ENCODE results near the gene NDFIP2. TPM values are rescaled to one million over a fixed set of nuclear protein-coding genes. Genes with fewer than 3 reads are reported as not detected.

The NDFIP2 gene
- total and polyA plus RNA-seq, 12 donors: 5.2 to 62.1 (median 38.9) TPM

DNA sequence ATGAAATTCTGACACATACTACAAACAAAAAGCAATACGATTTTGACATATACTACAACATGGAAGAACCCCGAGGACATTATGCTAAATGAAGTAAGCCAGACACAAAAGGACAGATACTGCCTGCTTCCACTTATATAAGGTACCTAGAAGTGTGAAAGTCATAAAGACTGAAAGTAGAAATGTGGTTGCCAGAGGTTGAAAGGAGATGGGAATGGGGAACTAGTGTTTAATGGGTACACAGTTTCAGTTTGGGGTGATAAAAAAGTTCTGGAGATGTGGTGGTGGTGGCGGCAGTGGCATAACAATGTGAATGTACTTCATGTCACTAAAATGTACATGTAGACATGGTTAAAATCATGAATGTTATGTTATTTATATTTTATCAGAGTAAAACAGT lies 12.1 kb upstream of the NDFIP2 start:
- Histone ChIP-seq H3K9me3 (replicated peaks in 1 of 3) (no peaks in the 10 kb centered on the region), H3K4me3 (no peak overlapping the region), H3K4me1 (replicated peaks in 1 of 2) (no peaks in the 10 kb centered on the region), H3K36me3 (replicated peaks in 1 of 2) (no peaks in the 10 kb centered on the region), H3K27ac (no peak overlapping the region), H3K27me3 (no peaks in the 10 kb centered on the region)
- intact Hi-C loops (cut with DNase I): no loop called here
- DNase-seq: no peak
- 81 to 87% (median 85%) methylated on average over 3 of the region's 3 CpGs for WGBS, 4 donors
- TF ChIP-seq, protein P1, sequence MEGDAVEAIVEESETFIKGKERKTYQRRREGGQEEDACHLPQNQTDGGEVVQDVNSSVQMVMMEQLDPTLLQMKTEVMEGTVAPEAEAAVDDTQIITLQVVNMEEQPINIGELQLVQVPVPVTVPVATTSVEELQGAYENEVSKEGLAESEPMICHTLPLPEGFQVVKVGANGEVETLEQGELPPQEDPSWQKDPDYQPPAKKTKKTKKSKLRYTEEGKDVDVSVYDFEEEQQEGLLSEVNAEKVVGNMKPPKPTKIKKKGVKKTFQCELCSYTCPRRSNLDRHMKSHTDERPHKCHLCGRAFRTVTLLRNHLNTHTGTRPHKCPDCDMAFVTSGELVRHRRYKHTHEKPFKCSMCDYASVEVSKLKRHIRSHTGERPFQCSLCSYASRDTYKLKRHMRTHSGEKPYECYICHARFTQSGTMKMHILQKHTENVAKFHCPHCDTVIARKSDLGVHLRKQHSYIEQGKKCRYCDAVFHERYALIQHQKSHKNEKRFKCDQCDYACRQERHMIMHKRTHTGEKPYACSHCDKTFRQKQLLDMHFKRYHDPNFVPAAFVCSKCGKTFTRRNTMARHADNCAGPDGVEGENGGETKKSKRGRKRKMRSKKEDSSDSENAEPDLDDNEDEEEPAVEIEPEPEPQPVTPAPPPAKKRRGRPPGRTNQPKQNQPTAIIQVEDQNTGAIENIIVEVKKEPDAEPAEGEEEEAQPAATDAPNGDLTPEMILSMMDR (IDR thresholded peaks at IDR 0.05): no peak
- no peak for TF ChIP-seq POLR2A (IDR thresholded peaks at IDR 0.05)

DNA sequence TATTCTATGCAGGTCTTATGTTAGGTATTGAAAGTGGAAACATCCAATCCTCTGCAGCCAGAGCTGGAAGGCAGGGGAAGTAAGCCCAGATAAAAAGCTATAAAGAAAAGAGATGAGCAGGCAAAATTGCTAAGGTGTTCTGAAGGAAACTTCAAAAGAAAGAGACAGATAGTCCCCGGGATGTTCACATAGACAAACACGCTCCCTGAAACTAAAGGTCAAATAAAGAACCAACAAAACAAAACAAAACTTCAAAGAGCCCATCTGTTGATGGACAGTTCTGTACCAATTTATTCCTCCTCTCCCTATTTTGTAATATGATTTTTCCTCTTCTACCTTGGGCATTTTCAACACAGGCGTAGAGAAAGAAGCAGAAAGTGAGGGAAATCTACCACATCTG lies 11.3 kb upstream of the NDFIP2 start:
- Histone ChIP-seq H3K9me3 (replicated peaks in 1 of 3) (no peaks in the 10 kb centered on the region), H3K27ac (no peak overlapping the region), H3K4me1 (replicated peaks in 1 of 2) (no peaks in the 10 kb centered on the region), H3K4me3 (no peak overlapping the region), H3K36me3 (replicated peaks in 1 of 2) (no peaks in the 10 kb centered on the region), H3K27me3 (no peaks in the 10 kb centered on the region)
- TF ChIP-seq, protein P1 (IDR thresholded peaks at IDR 0.05): no peak
- no peak for TF ChIP-seq POLR2A (IDR thresholded peaks at IDR 0.05)
- DNase-seq: no peak
- 73 to 81% (median 80%) methylated on average over 3 of the region's 3 CpGs for WGBS, 4 donors
- intact Hi-C loops (cut with DNase I): loop anchor here in 1 of 2 donors (10.0 kb wide), 1 partner anchor 65 kb away; no protein-coding TSS in a partner anchor

DNA sequence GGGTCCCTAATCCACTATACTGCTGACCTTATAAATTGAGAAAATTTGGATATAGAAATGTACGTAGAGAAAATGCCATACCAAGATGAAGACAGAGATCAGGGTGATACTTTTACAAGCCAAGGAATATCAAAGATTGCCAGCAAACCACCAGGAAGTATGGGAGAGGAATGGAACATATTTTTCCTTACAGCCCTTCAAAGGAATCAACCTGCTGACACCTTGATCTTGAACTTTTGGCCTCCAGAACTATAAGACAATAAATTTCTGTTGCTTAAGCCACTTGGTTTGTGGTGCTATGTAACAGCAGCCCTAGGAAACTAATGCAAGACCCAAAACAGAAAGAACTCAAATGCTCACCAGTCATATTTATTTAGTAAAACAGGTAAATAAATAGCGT lies 10.3 kb upstream of the NDFIP2 start:
- Histone ChIP-seq H3K36me3 (replicated peaks in 1 of 2) (no peaks in the 10 kb centered on the region), H3K4me1 (replicated peaks in 1 of 2) (no peaks in the 10 kb centered on the region), H3K27ac (no peak overlapping the region), H3K4me3 (no peak overlapping the region), H3K27me3 (no peaks in the 10 kb centered on the region), H3K9me3 (replicated peaks in 1 of 3) (no peaks in the 10 kb centered on the region)
- intact Hi-C loops (cut with DNase I): loop anchor here in 1 of 2 donors (10.0 kb wide), 1 partner anchor 64 kb away; no protein-coding TSS in a partner anchor
- DNase-seq: no peak
- TF ChIP-seq POLR2A (IDR thresholded peaks at IDR 0.05): no peak
- TF ChIP-seq, protein P1 (IDR thresholded peaks at IDR 0.05): no peak
- WGBS, 4 donors: 94 to 95% (median 95%) methylated on average over 2 of the region's 2 CpGs

DNA sequence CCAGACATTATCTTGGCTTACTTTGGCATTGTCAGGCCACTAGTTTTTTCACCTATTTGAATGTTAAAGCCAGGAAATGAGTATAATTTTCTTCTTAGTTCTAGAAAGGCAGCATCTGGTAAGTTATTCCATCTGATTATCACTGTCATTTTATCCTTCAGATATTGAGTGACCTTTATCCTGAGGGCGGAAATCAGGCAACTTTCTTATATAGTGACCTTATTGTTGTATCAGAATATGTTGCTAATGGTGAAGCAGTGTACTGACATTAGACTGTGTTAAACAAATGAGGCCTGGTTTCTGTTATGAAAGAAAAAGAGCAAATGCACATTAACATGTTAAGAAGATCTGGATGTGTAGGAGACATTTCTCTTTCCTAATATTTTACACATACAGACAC lies 5.4 kb upstream of the NDFIP2 start:
- Histone ChIP-seq H3K27me3 (no peaks in the 10 kb centered on the region), H3K4me1 (replicated peaks in 1 of 2) (no peaks in the 10 kb centered on the region)
- intact Hi-C loops (cut with DNase I): loop anchor here in 1 of 2 donors (10.0 kb wide), 1 partner anchor 59 kb away; no protein-coding TSS in a partner anchor

More for the DNA sequence above, 5.4 kb upstream of the NDFIP2 start:
- Histone ChIP-seq H3K9me3 (replicated peaks in 1 of 3) (no peaks in the 10 kb centered on the region), H3K36me3 (replicated peaks in 1 of 2) (no peaks in the 10 kb centered on the region), H3K4me3 (no peak overlapping the region), H3K27ac (no peak overlapping the region)
- TF ChIP-seq, protein P1 (IDR thresholded peaks at IDR 0.05): no peak
- no peak for TF ChIP-seq POLR2A (IDR thresholded peaks at IDR 0.05)
- no peak for DNase-seq
- 61 to 78% (median 71%) methylated on average over 1 of the region's 1 CpG for WGBS, 4 donors
